Tibial artery (tissue), 4 donors: ENCODE results near the gene AKAP12.
A peak's percentile ranks its signal among the peaks of the same experiment; 100 is the strongest.

Source experiments
- DNase-seq, 2 donors: peaks; one replicate each; pipeline ENCODE4 v3.0.0-alpha.2; 2019
- H3K27ac ChIP-seq, 2 donors: fragments of 200-600 bp; sonication (generic) in 1 of 2; 1 replicate in 1 of 2; 2 replicates in 1 of 2; pipeline ENCODE4 v1.5.1; 2018 to 2019; ENCODE audit warnings: mild to moderate bottlenecking in 1 of 2
- H3K27me3 ChIP-seq, 2 donors: fragments of 200-600 bp; sonication (generic) in 1 of 2; one replicate each; pipeline versions ENCODE4 v1.5.1 to v1.6.0; 2016 to 2019
- H3K36me3 ChIP-seq, 3 donors: fragments of 200-600 bp; sonication (generic) in 2 of 3; one replicate each; pipeline ENCODE4 v1.5.1; 2016 to 2019; ENCODE audit warnings: mild to moderate bottlenecking in 2 of 3
- H3K4me1 ChIP-seq, 4 donors: fragments of 200-600 bp; sonication (generic) in 2 of 4; 1 replicate in 3 of 4; 2 replicates in 1 of 4; pipeline ENCODE4 v1.5.1; 2016 to 2019
- H3K4me3 ChIP-seq, 2 donors: fragments of 200-600 bp; sonication (generic) in 1 of 2; 1 replicate in 1 of 2; 2 replicates in 1 of 2; pipeline ENCODE4 v1.5.1; 2018 to 2019; ENCODE audit warnings: mild to moderate bottlenecking in 2 of 2
- H3K9me3 ChIP-seq, 3 donors: fragments of 200-600 bp; sonication (generic) in 1 of 3; one replicate each; pipeline ENCODE4 v1.5.1; 2016 to 2019
- intact Hi-C: fragments of 100-400 bp; cut with DNase I; formaldehyde crosslinking; loops from one replicate; pipeline ENCODE4 v1.15.0; 2023; ENCODE audit warnings: low total_unique reads
- TF ChIP-seq, protein P1 (sequence below), 2 experiments: fragments of 200-600 bp in 1 of 2; fragments of 450-650 bp in 1 of 2; IDR thresholded peaks; one replicate each; pipeline ENCODE4 v1.5.1; 2017 to 2019; ENCODE audit warnings: antibody characterized with exemption in 2 of 2, mild to moderate bottlenecking in 1 of 2, moderate library complexity in 1 of 2

AKAP12 gene

DNA sequence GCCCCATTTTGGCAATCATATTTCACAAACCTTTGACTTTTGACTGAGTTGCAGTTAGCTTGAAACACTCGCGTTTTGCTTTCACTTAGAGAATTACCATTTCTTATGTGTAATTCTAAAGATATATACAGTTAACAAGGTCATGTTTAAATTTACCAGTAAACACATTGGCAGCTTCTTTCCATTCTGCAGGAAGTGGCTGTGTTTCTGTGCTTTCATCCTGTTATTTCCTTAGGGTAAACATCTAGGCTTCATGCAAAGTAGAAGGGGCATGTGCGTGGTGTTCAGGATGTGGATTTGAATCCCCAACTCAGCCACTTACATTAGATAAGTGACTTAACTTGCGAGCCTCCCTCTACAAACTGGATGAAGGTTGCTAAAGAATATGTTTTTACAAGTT, 41.1 kb downstream of the AKAP12 start:
- TF ChIP-seq, protein P1, sequence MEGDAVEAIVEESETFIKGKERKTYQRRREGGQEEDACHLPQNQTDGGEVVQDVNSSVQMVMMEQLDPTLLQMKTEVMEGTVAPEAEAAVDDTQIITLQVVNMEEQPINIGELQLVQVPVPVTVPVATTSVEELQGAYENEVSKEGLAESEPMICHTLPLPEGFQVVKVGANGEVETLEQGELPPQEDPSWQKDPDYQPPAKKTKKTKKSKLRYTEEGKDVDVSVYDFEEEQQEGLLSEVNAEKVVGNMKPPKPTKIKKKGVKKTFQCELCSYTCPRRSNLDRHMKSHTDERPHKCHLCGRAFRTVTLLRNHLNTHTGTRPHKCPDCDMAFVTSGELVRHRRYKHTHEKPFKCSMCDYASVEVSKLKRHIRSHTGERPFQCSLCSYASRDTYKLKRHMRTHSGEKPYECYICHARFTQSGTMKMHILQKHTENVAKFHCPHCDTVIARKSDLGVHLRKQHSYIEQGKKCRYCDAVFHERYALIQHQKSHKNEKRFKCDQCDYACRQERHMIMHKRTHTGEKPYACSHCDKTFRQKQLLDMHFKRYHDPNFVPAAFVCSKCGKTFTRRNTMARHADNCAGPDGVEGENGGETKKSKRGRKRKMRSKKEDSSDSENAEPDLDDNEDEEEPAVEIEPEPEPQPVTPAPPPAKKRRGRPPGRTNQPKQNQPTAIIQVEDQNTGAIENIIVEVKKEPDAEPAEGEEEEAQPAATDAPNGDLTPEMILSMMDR (IDR thresholded peaks at IDR 0.05) = no peak
- no peak overlapping the region for H3K4me3 ChIP-seq
- DNase-seq = no peak
- intact Hi-C loops = no loop called here
- H3K27me3 ChIP-seq = no peaks in the 10 kb centered on the region
- peaks cover 0 to 43% (median 12%) of the 10 kb centered on the region in 4 donors for H3K4me1 ChIP-seq
- no peak overlapping the region for H3K27ac ChIP-seq
- no peaks in the 10 kb centered on the region for H3K9me3 ChIP-seq
- no peaks in the 10 kb centered on the region for H3K36me3 ChIP-seq

DNA sequence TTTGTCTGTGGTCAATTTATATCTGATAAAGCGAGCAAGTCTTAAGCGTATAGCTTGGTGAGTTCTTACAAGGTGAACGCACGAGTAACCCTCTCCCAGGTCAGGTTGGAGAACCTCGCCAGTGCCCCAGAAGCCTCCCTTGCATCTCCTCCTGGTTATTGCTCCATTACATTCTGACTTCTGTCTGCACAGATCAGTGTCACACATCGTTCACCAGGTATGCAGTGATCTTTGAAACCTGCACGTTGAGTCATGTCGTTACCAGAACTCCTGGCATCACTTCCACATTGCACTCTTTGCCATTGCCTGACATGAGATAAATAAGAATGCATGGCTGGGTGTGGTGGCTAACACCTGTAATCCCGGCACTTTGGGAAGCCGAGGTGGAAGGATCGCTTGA, 44.2 kb downstream of the AKAP12 start:
- no peak overlapping the region for H3K27ac ChIP-seq
- H3K27me3 ChIP-seq = no peaks in the 10 kb centered on the region
- no peak for DNase-seq
- H3K9me3 ChIP-seq = no peaks in the 10 kb centered on the region
- no peaks in the 10 kb centered on the region for H3K36me3 ChIP-seq
- TF ChIP-seq, protein P1 (IDR thresholded peaks at IDR 0.05) = no peak
- peaks cover 0 to 39% (median 9%) of the 10 kb centered on the region in 4 donors for H3K4me1 ChIP-seq
- no peak overlapping the region for H3K4me3 ChIP-seq
- intact Hi-C loops = no loop called here

DNA sequence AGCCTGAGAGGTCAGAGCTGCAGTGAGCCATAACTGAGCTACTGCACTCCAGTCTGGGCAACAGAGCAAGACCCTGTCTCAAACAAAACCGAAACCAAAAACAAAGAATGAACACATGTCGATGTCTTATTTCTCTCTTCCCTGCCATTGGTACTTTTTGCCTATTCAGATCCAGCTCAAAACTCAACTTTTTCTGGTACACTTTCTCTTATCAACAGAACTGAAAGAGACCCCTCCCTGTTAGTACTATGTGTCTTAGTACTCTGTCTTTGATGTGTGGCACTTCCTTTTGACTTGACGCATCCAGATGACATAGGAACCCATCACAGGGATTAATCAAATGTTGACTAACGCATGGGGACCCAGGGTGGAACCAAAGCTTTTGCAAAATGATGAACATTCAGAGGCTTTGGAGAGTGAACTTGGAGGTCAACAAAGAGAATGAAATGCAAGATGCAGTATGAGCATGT, 44.8 kb downstream of the AKAP12 start:
- intact Hi-C loops = no loop called here
- Histone ChIP-seq H3K27ac (peak overlapping the region; percentile 22 to 28), H3K36me3 (no peaks in the 10 kb centered on the region), H3K27me3 (no peaks in the 10 kb centered on the region), H3K9me3 (no peaks in the 10 kb centered on the region), H3K4me1 (peaks cover 0 to 39% (median 9%) of the 10 kb centered on the region in 4 donors), H3K4me3 (no peak overlapping the region)
- no peak for DNase-seq
- TF ChIP-seq, protein P1 (IDR thresholded peaks at IDR 0.05) = no peak

DNA sequence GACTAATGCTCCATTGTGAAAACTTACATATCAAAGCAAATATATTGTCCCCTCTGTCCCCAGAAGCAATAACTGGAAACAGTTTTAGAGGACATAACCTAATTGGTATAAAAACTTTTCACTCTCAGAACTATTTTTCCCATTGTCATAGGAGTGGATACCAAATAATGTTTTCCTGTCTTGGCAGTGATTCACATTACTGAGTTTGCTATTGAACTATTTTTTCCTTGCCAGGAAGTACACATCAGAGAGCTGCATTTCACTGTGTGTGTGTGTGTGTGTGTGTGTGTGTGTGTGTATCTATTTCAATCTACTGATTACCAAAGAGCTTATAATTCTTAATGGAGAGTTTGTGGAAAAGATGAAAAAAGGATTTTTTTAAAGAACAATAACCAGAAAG, 45.4 kb downstream of the AKAP12 start:
- no peak for DNase-seq
- Histone ChIP-seq H3K9me3 (no peaks in the 10 kb centered on the region), H3K36me3 (no peaks in the 10 kb centered on the region), H3K27me3 (no peaks in the 10 kb centered on the region), H3K27ac (peak overlapping the region; percentile 22 to 28), H3K4me1 (peaks cover 0 to 39% (median 9%) of the 10 kb centered on the region in 4 donors), H3K4me3 (no peak overlapping the region)
- intact Hi-C loops = no loop called here
- TF ChIP-seq, protein P1 (IDR thresholded peaks at IDR 0.05) = no peak

DNA sequence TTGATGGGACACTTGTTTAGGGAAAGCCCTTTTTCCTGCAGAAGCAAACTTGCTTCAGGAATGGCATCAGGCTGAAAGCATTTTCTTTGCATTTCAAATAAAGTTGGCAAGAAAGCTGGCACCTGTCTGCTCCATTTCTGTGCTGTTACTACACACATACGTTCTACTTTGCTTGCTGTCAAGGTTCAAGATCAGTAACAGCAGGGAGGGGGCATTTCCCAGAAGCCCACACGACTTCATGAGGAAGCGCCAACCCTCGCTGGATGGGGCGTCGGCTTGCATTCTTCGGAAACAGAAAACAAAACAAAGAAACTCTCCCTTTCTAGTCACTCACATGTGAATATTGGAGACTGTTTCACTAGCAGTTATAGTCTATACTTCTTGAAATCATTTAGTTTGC, 46.4 kb downstream of the AKAP12 start:
- H3K27me3 ChIP-seq = no peaks in the 10 kb centered on the region
- peak overlapping the region in 1 of 2 donors; percentile 29 for H3K27ac ChIP-seq
- peak overlapping the region in 1 of 2 donors; percentile 1 for H3K4me3 ChIP-seq
- DNase-seq = no peak
- peaks cover 0 to 43% (median 14%) of the 10 kb centered on the region in 4 donors for H3K4me1 ChIP-seq
- H3K9me3 ChIP-seq = no peaks in the 10 kb centered on the region
- TF ChIP-seq, protein P1 (IDR thresholded peaks at IDR 0.05) = no peak
- intact Hi-C loops = no loop called here
- H3K36me3 ChIP-seq = no peaks in the 10 kb centered on the region
